SU-DHL-6 (cell line): Measurements from ENCODE around the gene HORMAD1.

ENCODE experiments used
- CTCF ChIP-seq: fragments of 200-600 bp; sonication (generic); IDR thresholded peaks from one replicate; pipeline ENCODE4 v1.5.1; 2017; ENCODE audit warnings: antibody characterized with exemption, mild to moderate bottlenecking, low read length, moderate library complexity; ENCODE audit not compliant: insufficient read depth, poor library complexity, severe bottlenecking
- EZH2phosphoT487 ChIP-seq: fragments of 200-600 bp; sonication (generic), shearing (Covaris generic); conservative IDR thresholded peaks from 2 replicates; pipeline ENCODE4 v1.6.1; 2018; ENCODE audit warnings: mild to moderate bottlenecking, antibody characterized with exemption, low read length, moderate library complexity, mixed read lengths

GRCh38 chr1:150761801-150762200, 41.1 kb upstream of the HORMAD1 start:
- TF ChIP-seq CTCF, result no peak
- no peak for TF ChIP-seq EZH2phosphoT487
